ENCODE results near the gene C4orf50. TPM values are rescaled to one million over a fixed set of nuclear protein-coding genes. Genes with fewer than 3 reads are reported as not detected.

The C4orf50 gene
- total RNA-seq, 4 donors from 2014 or later: 0.14 to 4.9 (median 0.32) TPM; not detected in 1

DNA sequence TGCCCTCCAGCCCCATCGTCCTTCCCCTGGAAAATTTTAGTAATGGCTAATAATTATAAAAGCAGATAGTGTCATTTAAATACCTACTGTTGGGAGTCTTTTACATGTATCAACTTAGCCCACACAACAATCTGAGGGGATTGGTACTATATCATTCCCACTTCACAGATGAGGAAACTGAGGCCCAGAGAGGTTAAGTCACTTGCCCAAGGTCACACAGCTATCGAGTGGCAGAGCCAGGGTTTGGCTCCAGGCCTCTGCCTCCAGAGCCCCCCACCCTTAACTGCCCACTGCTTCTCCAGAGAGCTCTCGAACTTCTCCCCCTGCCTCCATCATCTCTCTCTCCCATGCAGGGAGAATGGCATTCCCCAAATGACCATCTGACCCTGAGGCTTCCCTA is 7.4 kb downstream of the C4orf50 start:
- in situ Hi-C loops (cut with MboI; ENCODE audit: low pct_ligation_motif_present in 1 of 4, low pct_unique_long_range_greater_than_20kb in 1 of 4, low sequenced_read_pairs in 3 of 4) (no loop called here), intact Hi-C loops (cut with DNase I; ENCODE audit: low total_unique reads) (no loop called here)
- Histone ChIP-seq H3K4me3 (no peak overlapping the region), H3K9me3 (no peaks in the 10 kb centered on the region), H3K4me1 (no peaks in the 10 kb centered on the region), H3K36me3 (no peaks in the 10 kb centered on the region), H3K27me3 (peaks cover 27% of the 10 kb centered on the region), H3K27ac (no peak overlapping the region)
- TF ChIP-seq POLR2AphosphoS5 (IDR thresholded peaks at IDR 0.05) (no peak), EP300 (IDR thresholded peaks at IDR 0.05; ENCODE audit: low read depth) (no peak), POLR2A (IDR thresholded peaks at IDR 0.05) (no peak)
- TF ChIP-seq, protein P1, sequence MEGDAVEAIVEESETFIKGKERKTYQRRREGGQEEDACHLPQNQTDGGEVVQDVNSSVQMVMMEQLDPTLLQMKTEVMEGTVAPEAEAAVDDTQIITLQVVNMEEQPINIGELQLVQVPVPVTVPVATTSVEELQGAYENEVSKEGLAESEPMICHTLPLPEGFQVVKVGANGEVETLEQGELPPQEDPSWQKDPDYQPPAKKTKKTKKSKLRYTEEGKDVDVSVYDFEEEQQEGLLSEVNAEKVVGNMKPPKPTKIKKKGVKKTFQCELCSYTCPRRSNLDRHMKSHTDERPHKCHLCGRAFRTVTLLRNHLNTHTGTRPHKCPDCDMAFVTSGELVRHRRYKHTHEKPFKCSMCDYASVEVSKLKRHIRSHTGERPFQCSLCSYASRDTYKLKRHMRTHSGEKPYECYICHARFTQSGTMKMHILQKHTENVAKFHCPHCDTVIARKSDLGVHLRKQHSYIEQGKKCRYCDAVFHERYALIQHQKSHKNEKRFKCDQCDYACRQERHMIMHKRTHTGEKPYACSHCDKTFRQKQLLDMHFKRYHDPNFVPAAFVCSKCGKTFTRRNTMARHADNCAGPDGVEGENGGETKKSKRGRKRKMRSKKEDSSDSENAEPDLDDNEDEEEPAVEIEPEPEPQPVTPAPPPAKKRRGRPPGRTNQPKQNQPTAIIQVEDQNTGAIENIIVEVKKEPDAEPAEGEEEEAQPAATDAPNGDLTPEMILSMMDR (IDR thresholded peaks at IDR 0.05): no peak
- DNase-seq: no peak
- 64 to 100% methylated on average over 1 to 3 of the region's 3 CpGs for WGBS, 2 donors (ENCODE audit: low coverage in 1 of 2)

DNA sequence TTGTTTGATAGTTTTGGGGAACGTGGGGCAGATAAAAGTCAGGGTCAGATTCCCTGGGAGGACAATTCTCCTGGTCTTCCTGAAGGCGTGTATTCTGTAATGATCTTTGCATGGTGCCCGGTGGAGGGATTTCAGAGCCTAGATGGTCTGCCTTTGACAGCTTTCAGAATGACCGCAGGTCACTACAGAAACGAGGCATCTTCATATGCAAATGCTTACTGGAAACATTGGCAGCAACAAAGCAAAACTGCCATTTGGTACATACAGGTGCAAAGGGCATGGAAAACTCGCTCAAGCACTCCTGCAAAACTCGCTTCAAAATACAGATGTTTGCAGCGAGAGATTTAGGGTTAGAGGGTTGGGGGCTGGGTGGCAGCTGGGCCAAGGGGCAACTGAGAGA is 8.8 kb downstream of the C4orf50 start:
- no peak overlapping the region for H3K27ac ChIP-seq
- H3K36me3 ChIP-seq: no peaks in the 10 kb centered on the region
- H3K9me3 ChIP-seq: no peaks in the 10 kb centered on the region
- DNase-seq: no peak
- intact Hi-C loops (cut with DNase I; ENCODE audit: low total_unique reads): no loop called here
- no peaks in the 10 kb centered on the region for H3K4me1 ChIP-seq
- 41 to 65% methylated on average over 4 to 8 of the region's 8 CpGs for WGBS, 2 donors (ENCODE audit: low coverage in 1 of 2)
- peaks cover 27% of the 10 kb centered on the region for H3K27me3 ChIP-seq
- in situ Hi-C loops (cut with MboI; ENCODE audit: low pct_ligation_motif_present in 1 of 4, low pct_unique_long_range_greater_than_20kb in 1 of 4, low sequenced_read_pairs in 3 of 4): no loop called here
- no peak for TF ChIP-seq POLR2AphosphoS5 (IDR thresholded peaks at IDR 0.05)
- no peak for TF ChIP-seq EP300 (IDR thresholded peaks at IDR 0.05; ENCODE audit: low read depth)
- TF ChIP-seq POLR2A (IDR thresholded peaks at IDR 0.05): no peak
- TF ChIP-seq, protein P1 (IDR thresholded peaks at IDR 0.05): no peak
- no peak overlapping the region for H3K4me3 ChIP-seq

DNA sequence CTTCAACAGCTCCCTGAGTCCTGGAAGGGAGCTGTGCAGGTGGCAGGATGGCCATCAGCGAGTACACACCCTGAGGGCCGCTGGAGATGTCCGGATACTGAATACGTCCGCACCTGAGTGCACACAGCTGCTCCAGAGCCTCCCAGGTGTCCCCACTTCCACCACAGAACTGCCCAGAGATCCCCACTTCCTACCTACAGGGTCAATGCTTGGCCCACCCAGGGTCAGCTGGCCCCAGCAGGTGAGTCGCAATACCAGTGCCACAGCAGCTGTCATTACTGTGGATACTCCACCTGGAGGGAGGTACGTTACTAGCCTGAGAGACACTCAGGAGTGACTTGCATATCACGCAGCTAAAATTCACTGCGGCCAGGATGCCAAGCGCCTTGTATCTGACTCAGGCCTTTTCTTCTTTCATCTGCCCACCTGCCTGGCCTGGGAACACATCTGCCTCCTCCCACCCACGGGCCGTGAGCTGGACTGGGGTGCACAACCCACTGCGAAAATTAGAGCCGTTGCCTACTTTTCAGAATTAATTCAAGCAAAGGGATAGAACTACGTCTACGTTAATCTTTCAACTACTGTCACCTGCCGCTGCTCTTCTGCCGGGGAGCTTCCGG is 9.4 kb downstream of the C4orf50 start:
- H3K4me3 ChIP-seq: no peak overlapping the region
- TF ChIP-seq, protein P1 (IDR thresholded peaks at IDR 0.05): no peak
- TF ChIP-seq EP300 (IDR thresholded peaks at IDR 0.05; ENCODE audit: low read depth) (no peak), POLR2A (IDR thresholded peaks at IDR 0.05) (no peak), POLR2AphosphoS5 (IDR thresholded peaks at IDR 0.05) (no peak)
- intact Hi-C loops (cut with DNase I; ENCODE audit: low total_unique reads) (no loop called here), in situ Hi-C loops (cut with MboI; ENCODE audit: low pct_ligation_motif_present in 1 of 4, low pct_unique_long_range_greater_than_20kb in 1 of 4, low sequenced_read_pairs in 3 of 4) (no loop called here)
- DNase-seq: no peak
- H3K27ac ChIP-seq: no peak overlapping the region
- WGBS, 2 donors (ENCODE audit: low coverage in 1 of 2): 65 to 75% methylated on average over 10 to 19 of the region's 19 CpGs
- no peaks in the 10 kb centered on the region for H3K36me3 ChIP-seq
- H3K9me3 ChIP-seq: no peaks in the 10 kb centered on the region
- peaks cover 27% of the 10 kb centered on the region for H3K27me3 ChIP-seq
- H3K4me1 ChIP-seq: no peaks in the 10 kb centered on the region

DNA sequence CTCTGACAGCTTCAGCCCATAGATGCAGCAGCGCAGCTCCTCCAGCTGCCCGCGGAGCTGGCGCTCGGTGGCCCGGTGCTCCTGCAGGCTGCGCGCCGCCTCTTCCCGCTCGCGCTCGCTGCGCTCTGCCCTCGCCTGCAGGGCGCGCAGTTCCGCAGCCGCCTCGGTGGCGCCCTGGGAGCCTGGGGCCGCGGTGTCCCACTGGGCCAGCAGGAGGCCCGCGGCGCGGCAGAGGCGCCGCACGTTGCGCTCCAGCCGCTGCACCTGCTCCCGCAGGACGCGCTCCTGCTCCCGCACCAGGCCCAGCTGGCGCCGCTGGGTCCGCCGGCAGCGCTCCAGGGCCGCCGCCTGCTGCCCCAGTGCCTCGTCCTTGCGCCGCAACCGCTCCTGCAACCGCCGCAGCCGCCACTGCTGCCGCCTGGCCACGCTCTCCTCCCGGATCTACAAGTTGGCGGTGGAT is 10.1 kb downstream of the C4orf50 start:
- DNase-seq: no peak
- Histone ChIP-seq H3K4me3 (no peak overlapping the region), H3K36me3 (no peaks in the 10 kb centered on the region), H3K27me3 (peaks cover 27% of the 10 kb centered on the region), H3K27ac (no peak overlapping the region), H3K4me1 (no peaks in the 10 kb centered on the region), H3K9me3 (no peaks in the 10 kb centered on the region)
- intact Hi-C loops (cut with DNase I; ENCODE audit: low total_unique reads): no loop called here
- TF ChIP-seq POLR2A (IDR thresholded peaks at IDR 0.05) (no peak), EP300 (IDR thresholded peaks at IDR 0.05; ENCODE audit: low read depth) (no peak), POLR2AphosphoS5 (IDR thresholded peaks at IDR 0.05) (no peak)
- TF ChIP-seq, protein P1 (IDR thresholded peaks at IDR 0.05): no peak
- WGBS, 2 donors (ENCODE audit: low coverage in 1 of 2): 30% methylated on average over 28 of the region's 54 CpGs; no CpG with 5 or more reads in 1 of the 2 donors
- in situ Hi-C loops (cut with MboI; ENCODE audit: low pct_ligation_motif_present in 1 of 4, low pct_unique_long_range_greater_than_20kb in 1 of 4, low sequenced_read_pairs in 3 of 4): no loop called here
